Activated T-helper 1 cell treated with Interleukin-2 at 50 U/mL for 16 hours (primary cell): Measurements from ENCODE around the gene CLCF1.

Source experiments
- DNase-seq: peaks from one replicate; pipeline ENCODE4 v3.0.0-alpha.2; 2020; ENCODE audit warnings: low read depth

CLCF1 gene

GRCh38 chr11:67395555-67396258 is 22.3 kb upstream of the CLCF1 start:
- no peak for DNase-seq

DNA sequence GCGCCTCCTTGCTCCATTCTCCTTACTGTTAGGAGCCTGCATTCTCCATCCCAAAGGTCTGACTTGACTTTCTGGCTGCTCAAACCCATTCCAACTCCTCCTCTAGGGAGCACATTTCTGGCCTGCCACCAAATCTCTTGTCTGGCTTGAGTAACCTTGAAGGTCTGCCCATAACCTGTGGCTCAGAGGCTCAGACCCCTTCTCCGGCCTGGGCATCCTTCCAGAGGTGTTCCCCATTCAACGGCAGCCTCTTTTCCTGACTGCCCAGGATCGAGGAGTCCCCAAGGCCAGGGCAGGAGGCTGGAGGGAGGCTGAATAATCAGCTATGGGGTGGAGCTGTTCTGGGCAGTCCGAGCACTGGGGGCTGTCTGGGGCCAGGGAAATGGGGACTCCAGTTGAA is 20.6 kb upstream of the CLCF1 start:
- no peak for DNase-seq

DNA sequence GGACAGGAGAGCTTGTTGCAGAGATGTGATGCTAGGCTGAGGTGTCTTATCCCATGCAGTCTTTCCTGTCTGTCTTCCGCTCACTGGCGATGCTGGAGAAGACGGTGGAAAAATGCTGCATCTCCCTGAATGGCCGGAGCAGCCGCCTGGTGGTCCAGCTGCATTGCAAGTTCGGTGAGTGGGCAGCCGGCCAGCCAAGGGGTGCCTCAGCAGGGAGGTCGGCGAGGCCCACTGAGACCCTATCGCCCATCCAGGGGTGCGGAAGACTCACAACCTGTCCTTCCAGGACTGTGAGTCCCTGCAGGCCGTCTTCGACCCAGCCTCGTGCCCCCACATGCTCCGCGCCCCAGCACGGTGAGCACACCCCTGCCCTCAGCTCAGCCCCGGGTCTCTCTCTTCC is 20.0 kb upstream of the CLCF1 start:
- no peak for DNase-seq

- DNase-seq = no peak
Measured at GRCh38 chr11:67392183-67392715, 18.9 kb upstream of the CLCF1 start.

GRCh38 chr11:67391304-67392182 is 18.1 kb upstream of the CLCF1 start, which contains the start of gene RAD9A:
Gene RAD9A, plus strand, starts transcription at chr11:67391986. Its CDS starts 59 bp downstream, at chr11:67392045.
- peak; percentile 87 for DNase-seq

- DNase-seq = no peak
Measured at GRCh38 chr11:67390947-67391303, 17.5 kb upstream of the CLCF1 start.

GRCh38 chr11:67389477-67389876 is 16.1 kb upstream of the CLCF1 start:
- DNase-seq = no peak

GRCh38 chr11:67387518-67387917 is 14.1 kb upstream of the CLCF1 start:
- DNase-seq = no peak

GRCh38 chr11:67387069-67387468 is 13.7 kb upstream of the CLCF1 start:
- DNase-seq = no peak

GRCh38 chr11:67384851-67385366 is 11.5 kb upstream of the CLCF1 start:
- DNase-seq = no peak

DNA sequence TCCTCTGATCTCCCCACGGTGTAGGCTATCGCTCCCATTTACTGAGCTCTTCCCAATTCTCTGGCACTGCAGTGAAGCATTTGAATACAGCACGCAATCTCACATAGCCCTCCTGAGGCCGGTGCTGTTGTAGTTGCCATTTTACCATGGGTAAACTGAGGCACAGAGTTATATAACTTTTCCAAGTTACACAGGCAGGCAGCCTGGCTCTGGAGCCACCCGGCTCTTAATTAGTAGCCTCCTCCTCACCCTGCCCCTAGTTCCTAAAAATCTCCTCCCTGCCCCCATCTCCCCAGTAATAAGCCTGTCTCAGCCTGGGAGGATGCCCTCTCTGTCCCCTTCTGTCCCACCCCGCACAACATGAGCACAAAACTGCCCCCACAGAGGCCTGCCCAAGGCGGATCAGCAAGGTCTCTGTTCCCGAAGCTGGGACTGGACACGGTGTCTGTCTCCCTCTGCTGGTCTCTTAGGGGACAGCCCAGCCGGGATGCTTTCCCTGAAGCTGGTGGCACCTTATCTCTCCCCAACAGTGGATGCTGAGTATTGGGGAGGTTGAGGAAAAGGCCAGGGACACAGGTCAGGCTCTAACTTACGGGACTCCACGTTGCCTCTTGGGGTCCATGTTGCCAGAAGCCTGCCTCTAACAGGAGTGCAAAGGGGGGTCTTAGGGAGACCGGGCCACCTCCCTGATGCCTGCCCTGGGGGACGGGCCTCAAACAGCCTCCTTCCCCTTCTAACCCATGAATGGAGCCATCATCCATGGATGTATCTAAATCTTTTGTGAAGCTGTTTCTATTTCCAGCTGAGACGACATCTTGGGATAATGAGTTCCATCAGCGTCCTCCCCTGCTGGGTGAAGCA is 9.1 kb upstream of the CLCF1 start:
- DNase-seq = peak; percentile 67

GRCh38 chr11:67381244-67381972 is 8.0 kb upstream of the CLCF1 start:
- DNase-seq = no peak

DNA sequence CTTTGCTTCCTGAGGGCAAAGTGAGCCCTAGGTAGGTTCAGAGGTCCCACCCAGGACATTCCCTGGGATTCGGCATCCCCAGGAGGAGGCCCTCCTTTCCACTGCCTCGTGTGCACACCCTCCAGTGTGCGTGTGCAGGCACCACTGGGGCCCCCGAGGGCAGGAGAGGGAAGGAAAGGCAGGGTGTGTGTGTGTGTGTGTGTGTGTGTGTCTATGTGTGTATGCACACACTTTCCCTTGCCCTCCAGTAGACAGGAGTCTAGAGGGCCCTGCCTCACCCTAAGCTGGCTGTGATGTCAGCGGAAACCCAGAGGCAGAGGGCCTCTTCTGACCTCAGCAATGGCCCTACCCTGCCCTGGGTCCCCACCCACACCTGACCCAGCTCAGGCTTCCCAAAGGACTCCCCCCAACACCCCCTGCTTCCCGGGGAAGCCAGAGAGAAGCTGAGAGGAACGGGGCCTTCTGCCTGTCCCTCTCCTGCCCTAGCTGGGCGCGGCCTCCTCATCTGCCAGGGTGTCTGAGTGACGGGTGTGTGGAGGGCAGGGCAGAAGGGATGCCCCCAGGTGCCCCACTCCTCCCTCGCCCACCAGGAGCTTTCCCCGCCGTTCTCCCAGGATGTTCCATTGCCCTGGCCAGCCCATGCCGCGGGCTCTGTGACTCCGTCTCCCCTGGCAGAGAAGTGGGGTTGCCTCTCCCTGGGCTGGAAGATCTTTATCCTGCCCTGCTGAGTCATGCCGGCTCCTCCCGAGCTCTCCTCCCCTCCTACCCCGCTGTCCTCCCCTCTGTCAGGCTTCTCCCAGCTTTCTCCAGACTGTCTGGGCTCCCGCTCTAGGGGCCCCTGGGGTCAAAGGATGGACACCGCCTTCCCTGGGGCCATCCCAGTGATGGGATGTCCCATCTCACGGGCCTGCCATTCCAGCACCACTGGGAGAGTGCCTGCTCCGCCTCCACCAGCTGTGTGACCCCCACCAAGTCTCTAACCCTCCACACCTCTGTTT is 6.0 kb upstream of the CLCF1 start:
- no peak for DNase-seq

- no peak for DNase-seq
Measured at GRCh38 chr11:67378544-67378943, 5.1 kb upstream of the CLCF1 start.

- no peak for DNase-seq
Measured at GRCh38 chr11:67376873-67377808, 3.7 kb upstream of the CLCF1 start.

DNA sequence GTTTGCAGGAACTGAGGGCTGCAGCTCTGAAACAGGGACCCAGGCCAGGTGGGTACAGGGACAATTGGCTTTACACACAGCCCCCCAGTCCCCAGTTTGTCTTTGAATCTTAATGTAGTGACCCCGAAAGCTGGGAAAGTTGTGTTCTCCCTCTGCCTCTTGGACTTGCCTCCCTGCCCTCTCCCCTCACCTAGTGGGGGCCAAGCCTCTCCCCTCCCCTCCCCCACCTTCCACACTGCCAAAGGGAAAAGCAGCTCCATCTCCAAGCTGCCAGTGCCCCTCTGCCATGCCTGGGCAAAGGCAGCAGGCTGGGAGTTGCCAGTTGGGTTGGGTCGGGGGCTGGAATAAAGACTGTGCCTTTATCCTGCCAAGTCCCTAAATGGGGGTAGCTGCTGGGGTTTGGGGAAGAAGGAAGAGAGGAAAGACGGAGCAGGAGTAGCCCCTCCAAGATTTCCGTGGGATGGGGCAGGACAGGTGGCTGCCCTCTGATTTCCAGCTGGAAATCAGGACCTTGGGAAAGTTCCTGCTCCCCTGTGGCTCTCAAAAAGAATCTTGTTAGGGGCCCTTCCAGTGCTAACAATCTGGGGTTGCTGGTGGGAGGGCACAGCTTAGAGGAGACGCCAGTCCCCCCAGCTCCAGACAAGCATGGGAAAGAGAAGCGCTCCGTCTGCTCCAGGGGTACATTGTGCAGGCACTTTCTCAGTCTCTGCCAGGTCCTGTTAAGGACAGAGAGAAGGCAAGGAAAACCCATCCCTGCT is 2.8 kb upstream of the CLCF1 start:
- no peak for DNase-seq

DNA sequence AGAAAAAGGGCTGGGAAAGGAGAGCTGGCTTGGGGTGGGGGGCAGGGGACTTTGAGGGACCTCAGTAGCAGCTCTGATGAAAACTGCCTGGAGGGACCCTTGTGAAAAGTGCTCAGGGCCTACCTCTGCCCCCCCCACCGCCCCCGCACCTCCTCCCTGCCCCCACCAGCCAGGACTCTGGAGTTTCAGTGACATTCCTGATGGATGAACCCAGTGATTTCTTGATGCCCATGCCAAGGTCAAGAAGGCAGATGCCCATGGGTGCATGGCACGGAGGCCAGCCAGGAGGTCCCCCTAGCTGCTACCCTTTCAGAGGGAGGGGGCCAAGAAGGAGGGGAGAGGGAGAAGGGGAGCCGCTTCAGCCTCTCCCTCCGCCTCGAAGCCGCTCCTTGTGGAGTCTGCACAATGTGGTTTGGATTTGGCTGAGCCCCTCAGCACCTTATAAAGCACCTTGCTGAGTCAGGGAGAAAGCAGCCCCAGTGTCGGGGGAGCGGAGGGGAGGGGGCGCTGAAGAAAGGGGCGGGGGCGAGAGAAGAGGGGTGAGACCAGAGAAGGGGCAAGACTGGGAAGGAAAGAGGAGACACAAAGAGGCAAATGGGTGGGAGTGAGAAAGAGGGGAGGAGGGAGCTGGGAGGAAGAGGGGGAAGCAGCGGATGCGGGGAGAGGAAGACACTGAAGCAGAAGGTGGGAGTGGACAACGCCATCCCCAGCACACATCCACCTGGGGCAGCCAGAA is 2.1 kb upstream of the CLCF1 start:
- DNase-seq = no peak
